Measurements from ENCODE around the gene LRP1B.

The LRP1B gene

DNA sequence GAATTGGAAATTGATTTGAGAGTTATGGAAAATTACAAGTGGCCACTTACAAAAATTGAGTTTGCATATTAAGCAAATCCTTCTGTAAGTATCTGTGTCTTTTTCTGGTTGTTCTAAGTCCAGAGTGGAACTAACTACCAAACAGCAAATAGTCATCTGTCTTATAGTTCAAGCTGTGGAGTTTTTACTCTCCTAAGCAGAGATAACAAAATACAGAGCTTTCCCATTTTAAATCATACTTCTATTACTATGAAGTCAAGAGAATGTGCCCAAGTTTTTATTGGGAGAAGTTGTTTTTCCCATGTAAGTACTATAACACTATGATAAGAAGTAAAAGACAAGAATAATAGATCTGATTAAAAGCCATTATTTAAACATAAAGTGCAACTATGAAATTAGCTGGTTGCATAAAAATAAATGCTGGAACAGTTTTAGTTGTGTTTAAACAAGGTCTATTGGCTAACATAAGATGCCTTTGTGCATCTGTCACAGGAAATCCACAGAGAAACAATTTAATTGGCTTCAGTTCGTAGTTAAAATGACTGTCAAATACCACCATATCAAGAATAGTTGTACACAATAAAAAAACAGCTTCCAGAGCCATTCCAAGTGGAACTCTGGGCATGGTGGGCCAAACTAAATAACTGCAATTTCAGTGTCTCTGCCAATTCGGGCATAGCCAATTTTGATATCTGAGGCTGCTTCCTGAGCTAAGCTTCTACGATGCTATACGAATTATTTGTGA, 1883.2 kb downstream of the LRP1B start:
- DNase-seq (ENCODE audit: low read depth): peak; percentile 19

DNA sequence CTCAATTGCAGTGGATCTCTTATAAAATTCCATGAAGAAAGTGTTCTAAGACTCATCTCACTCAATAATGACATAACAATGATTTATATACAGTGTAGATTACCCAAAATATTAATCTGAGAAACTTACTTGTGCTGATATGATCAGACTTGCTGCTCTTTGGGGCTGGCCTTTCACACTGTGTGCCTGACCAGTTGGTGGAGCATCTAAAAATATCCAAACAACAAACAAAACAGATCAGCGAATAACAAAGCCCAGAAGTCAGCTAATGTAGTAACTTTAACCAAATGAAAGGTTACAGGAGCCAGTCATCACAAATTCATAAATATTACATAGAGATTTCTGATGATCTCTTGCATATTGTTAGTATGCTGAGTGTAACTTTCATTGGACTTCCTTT, 1883.9 kb downstream of the LRP1B start:
- no peak for DNase-seq (ENCODE audit: low read depth)

- no peak for DNase-seq (ENCODE audit: low read depth)
These were observed 1884.8 kb downstream of the LRP1B start for GRCh38 chr2:140246058-140246457.

DNA sequence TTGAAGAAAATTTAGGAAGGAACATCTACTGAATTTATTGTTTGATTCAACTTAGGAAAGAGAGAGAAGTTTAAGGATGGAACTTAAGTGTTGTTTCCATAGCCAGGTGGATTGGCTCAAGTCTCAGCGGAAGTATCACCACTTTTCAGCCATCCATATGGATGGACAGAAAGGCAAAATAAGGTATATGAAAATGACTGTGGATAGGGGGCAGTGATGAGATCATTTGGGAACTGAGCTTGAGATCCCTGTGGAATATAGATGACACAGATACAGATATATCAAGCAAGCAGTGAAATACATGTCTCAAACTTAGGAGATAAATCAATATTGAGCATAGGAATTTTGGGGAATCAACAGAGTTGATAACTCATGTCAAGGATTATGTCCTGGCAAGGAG, 1887.9 kb downstream of the LRP1B start:
- no peak for DNase-seq (ENCODE audit: low read depth)

DNA sequence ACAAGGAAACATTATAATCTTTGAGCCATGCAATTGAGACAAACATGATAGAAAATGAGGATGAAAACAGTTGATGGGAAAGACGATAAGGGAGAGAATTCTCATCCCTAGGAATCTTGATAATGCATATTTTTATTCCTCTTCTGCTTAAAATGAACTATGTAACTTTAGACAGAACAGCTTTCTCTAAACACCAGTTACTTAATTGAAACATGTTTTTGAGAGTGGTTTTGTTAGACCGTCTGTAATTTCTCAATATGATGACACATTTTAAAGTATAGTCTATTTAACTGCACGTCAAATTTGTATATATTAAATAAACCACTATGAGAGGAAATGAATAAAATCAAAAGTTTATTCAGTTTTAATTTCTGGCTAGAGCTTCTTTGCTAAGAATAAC, 1896.7 kb downstream of the LRP1B start:
- DNase-seq (ENCODE audit: low read depth): peak; percentile 6

GRCh38 chr2:140210963-140211362, 1919.9 kb downstream of the LRP1B start:
- DNase-seq (ENCODE audit: low read depth): no peak

- DNase-seq (ENCODE audit: low read depth): peak; percentile 8
These were observed 1925.7 kb downstream of the LRP1B start for GRCh38 chr2:140205093-140205492.

GRCh38 chr2:140203347-140203746, 1927.5 kb downstream of the LRP1B start:
- DNase-seq (ENCODE audit: low read depth): no peak

- DNase-seq (ENCODE audit: low read depth): no peak
These were observed 1929.2 kb downstream of the LRP1B start for GRCh38 chr2:140201572-140201971.

GRCh38 chr2:140200764-140201163, 1930.1 kb downstream of the LRP1B start:
- DNase-seq (ENCODE audit: low read depth): no peak

- no peak for DNase-seq (ENCODE audit: low read depth)
These were observed 1930.5 kb downstream of the LRP1B start for GRCh38 chr2:140200307-140200706.

DNA sequence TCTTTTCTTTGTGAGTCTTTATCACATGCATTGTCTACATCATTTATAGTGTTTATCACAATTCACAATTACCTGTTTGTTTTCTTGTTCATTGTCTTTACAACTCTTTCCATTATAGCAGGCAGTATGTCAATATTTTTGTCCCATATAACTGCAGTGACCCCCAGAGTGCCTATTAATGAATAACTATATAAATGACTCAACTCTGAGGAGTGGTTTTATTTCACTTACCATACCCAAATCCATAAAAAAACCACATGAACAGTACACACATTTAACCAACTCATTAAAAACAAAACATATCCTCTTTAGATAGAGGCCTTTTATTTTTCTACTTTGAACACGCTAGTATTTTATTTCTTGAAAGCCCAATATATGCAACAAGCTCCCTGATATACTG, 1931.5 kb downstream of the LRP1B start:
- no peak for DNase-seq (ENCODE audit: low read depth)

- DNase-seq (ENCODE audit: low read depth): no peak
These were observed 1943.7 kb downstream of the LRP1B start for GRCh38 chr2:140187086-140187485.

- no peak for DNase-seq (ENCODE audit: low read depth)
These were observed 1944.5 kb downstream of the LRP1B start for GRCh38 chr2:140186313-140186712.

- DNase-seq (ENCODE audit: low read depth): no peak
These were observed 1945.7 kb downstream of the LRP1B start for GRCh38 chr2:140185076-140185475.

- DNase-seq (ENCODE audit: low read depth): no peak
These were observed 1947.6 kb downstream of the LRP1B start for GRCh38 chr2:140183056-140183765.

All from amniotic epithelial cell (primary cell).